GM12801 (cell line): ENCODE measurements around the gene GLT8D1.

ENCODE experiments used
- CTCF ChIP-seq: IDR thresholded peaks from one replicate; pipeline ENCODE4 v1.5.1; 2011; ENCODE audit warnings: control low read depth; ENCODE audit not compliant: insufficient read length; ENCODE audit errors: extremely low read depth

GLT8D1 gene

GRCh38 chr3:52707585-52707984 lies 2.0 kb upstream of the GLT8D1 start:
- no peak for TF ChIP-seq CTCF

- TF ChIP-seq CTCF = no peak
Measured at GRCh38 chr3:52705438-52705687, 228 bp downstream of the GLT8D1 start.

- no peak for TF ChIP-seq CTCF
Measured at GRCh38 chr3:52704611-52705437, 767 bp downstream of the GLT8D1 start.

GRCh38 chr3:52703341-52703740 lies 2.2 kb downstream of the GLT8D1 start:
- no peak for TF ChIP-seq CTCF

GRCh38 chr3:52697632-52697965 lies 8.0 kb downstream of the GLT8D1 start:
- TF ChIP-seq CTCF = no peak

GRCh38 chr3:52696830-52697631 lies 8.6 kb downstream of the GLT8D1 start:
- TF ChIP-seq CTCF = no peak

- TF ChIP-seq CTCF = no peak
Measured at GRCh38 chr3:52695798-52696671, 9.6 kb downstream of the GLT8D1 start.
